ENCODE data around the gene CDH13.
A peak's percentile ranks its signal among the peaks of the same experiment; 100 is the strongest.

Gene CDH13

DNA sequence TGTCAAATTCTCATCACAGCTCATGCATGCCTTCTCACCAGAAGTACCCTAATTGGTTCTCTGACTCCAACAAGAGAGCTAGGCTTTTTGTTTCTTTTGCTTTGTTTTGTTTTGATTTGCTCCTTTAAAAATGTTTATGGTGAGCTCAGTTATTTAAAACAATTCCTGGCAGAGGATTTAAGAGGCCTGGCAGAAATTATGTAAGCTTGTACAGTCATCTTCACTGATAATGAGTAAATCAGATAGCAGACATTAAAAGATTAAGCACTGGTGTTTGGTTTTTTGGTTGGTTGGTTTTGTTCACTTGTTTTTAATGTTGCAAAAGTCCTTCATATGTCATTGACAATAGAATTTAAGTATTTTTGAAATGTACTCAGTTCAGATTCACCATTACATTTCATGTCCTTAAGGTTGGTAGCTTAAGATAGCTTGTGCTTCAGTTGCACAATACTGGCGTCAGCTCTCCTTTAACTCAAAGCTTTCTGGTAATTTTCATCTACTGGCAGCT is 378.9 kb downstream of the CDH13 start:
- DNase-seq: no peak

DNA sequence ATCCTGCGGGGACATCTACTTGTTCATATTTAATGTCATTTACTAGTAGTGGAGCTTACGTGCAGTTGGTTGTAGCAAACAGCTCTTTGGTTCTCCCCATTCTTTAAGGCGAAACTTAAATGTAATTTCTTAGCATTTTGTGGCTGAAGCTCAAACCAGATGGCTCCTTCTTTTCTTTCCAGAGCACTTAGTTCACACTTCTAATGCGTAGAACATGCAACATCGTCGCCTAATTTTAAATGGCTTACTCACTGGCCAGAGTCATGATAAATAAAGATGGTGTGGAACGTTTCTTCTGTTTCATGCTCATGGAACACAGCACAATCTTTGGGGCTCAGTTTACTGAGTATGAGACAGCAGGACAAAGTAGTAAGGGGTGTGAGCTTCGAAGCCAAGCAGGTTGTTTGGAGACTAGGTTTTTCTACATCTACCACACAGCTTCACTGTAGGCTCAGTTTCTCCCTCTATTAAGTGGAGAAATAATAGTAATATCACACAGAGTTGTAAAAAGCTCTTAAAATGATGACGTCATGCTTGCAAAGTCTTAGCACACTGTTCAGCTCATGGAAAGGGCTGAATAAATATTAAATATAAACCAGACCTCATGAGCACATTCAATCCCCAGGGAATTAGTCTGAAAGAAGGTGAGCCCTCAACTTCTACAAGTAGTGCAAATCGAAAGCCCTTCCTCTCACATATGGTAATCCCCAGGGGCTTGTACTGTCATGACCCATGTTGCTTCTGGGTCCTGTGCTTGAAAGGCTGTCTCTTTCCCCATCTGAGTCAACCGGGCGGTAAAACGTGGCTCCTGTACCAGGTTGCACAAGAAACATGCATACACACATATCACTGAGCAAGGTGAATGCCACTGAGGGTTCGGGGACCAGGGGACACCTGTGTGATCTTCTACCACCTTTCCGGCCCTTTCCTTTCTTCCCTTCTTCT is 384.3 kb downstream of the CDH13 start:
- DNase-seq: peak; percentile 28

DNA sequence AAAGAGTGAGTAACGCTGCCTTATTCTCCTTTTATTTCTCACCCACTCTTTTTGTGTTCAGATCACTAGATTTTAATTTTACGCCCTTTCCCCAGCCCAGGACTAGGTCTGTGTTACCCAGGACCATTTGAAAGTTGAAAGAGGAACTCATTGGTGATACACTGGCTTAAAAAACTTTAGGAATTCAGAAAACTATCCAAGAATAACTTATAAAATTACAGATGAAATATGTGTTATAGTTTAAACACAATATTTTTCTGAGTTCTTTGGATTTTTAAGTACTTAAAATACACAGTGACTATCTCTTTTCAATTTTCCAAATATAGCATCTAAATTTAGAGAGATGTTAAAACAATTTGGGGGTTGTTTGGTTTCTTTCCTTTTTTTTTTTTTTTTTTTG is 385.2 kb downstream of the CDH13 start:
- DNase-seq: peak; percentile 67

DNA sequence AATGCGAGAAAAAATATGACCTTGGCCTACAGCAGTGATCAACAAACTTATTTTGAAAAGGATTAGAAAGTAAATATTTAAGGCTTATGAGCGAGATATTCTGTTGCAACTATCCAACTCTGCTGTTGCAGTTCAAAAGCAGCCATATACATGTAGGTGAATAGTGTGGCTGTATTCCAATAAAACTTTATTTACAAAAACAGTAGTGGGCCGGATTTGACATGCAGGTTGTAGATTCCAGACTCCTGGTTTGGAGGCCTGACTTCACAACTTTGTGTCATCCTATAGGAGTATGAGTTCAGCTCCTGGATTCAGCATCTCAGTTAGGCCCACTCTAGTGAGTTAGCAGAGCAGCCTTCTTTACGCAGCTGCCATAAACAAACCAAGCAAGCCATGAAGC is 386.3 kb downstream of the CDH13 start:
- DNase-seq: no peak

DNA sequence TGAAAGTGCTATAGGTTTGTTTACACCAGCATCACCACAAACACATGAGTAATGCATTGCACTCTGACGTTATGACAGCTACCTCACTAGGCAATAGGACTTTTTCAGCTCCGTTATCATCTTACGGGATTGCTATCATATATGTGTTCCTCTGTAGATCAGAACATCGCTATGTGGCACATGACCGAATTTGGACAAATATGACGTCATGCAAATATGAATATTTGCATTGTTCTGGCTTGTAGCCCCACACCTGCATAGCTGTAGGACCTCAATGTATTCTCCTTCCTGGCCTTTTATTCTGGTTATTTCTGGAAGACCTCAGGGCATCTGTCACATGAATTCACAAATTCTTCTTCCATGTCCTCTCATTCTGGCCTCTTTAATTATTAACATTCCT is 393.2 kb downstream of the CDH13 start:
- DNase-seq: no peak

DNA sequence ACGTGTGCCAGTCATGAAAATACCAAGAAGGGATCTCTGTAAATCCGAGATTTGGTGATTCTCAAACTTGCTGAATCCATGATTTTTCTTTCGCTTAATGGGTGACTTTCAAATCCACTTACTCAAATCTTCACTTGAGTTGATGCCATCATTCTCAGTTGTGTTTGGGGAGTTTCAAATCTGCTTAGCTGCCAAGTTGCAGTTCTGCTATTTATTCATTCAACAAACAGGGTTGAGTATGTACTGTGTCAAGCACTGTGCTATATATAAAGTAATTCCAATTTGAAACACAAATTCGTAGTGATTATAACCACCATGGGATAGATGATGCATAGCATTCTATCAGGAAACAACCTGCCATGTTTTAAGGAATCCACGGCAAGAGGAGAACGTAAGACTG is 394.3 kb downstream of the CDH13 start:
- DNase-seq: no peak

DNA sequence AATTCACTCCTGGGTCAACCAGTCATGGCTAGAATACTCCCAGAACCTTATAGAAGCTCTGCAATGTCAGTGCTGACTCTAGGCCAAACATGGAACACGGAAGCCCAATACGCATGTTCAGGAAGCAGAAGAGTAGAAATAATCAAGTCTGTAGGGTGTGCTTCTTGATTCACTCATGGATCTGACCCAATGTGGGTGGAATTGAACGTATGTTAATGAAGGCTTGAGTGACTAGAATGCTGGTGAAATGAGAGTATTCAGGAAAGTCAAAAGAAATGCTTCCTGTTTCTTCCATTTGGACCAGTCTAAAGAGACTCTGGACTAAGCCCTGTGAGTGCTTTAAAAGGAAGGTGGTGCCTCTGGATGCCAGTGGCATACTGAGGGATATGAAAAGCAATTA is 395.0 kb downstream of the CDH13 start:
- no peak for DNase-seq

DNA sequence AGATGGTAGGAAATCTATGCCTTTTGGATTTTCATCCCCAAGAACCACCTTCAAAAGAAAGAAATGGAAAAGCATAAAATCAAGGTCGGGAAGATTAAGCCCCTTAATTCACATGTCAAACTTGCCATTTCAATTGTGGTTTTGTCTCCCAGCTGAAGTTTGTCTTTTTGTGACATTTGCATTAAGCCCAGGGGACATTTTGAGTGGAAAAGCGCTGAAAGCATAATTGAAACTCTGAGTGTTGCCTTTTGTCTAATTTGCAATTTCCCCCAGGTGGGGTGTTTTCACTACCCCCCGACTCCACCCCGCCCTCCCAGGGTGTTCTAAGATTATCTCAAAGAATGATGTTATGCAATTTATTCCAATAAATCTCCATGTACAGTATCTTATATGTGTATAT is 396.2 kb downstream of the CDH13 start:
- DNase-seq: no peak

DNA sequence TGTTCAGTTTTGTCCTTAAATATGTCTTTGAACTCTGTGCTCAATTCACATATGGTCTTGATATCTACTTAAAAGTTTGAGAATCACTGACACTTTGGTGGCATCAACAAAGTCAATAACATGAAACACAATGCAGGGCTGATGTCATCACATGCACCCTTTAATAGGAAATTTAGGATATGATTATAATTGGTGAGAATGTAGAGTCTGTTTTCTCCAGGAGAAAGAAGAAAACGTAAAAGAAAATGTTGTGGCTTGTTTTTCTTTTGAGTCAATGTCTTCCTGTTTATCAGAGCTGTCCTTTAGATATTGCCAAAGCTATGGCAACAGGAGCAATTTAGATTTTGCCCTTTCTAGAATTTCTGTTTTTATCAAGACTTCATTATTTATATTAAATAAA is 396.9 kb downstream of the CDH13 start:
- no peak for DNase-seq

DNA sequence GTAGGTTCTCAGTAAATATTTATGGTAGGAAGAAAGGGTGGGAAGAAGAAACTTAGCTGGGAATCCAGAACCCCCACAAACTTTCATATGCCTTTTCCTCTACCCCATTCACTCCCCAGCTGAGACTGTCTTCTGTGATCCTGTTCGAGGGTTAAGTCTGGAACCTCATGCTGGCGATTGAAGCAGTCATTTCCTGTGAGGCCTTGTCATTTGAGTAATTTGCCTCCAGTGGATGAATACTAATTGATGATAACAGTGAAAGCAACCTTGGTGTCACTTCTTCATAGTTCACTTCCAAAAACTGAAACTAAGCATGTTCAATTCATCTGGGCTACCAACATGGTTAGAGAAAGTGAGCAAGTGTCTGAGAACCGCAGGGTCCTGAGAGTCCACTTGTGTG is 401.2 kb downstream of the CDH13 start:
- DNase-seq: no peak

DNA sequence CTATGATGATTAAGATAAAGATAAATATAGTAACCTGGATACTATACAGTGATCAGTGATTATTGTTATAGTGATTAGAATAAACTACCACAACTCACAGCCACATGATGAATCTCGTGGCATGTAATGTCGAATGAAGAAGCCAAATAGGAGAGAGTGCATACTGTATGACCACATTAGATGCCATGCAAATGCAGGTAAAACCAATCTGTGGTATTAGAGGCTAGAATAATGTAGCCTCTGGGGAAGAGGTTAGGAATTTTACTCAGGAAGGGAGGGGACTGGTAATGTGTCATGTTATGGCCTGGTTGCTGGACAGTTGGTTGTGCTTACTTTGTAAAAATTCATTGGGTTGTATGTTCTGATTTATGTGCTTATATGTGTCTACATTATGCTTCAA is 402.7 kb downstream of the CDH13 start:
- DNase-seq: no peak

DNA sequence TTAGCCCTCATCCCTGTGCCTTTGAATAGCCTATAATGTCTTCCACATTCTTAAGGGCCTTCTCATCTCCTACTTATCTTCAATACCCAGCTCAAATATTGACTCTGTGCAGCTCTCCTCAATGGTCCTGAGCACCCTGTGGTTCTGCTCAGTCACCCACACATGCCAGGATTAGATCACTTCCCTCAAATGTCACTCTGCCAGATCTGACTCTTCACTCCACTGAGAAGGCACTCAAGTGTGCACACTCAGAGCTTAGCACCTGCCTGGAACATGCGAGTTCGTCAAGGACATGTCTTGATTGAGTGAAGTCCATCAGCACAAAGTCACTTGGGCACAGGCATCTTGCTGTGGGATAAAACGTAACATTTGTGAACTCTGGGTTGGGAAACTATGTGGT is 404.8 kb downstream of the CDH13 start:
- DNase-seq: no peak

DNA sequence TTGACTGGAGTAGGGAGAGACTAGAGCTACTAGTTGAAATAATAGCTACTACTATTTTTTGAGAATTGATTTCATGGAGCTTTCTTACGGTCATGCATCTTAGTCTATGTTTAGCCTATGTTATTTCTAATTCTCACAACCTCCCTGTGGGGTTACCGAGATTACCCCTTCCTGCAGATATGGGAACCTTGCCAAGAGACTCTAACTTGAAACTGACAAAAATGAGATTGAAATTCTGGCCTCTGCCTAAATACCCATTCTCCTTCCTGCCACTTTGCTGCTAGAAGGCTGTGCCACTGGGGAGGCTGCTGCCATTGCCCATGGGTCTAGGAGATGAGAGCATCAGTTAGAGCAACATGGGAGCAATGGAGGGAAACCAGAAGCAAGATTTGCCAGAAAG is 410.3 kb downstream of the CDH13 start:
- DNase-seq: no peak

DNA sequence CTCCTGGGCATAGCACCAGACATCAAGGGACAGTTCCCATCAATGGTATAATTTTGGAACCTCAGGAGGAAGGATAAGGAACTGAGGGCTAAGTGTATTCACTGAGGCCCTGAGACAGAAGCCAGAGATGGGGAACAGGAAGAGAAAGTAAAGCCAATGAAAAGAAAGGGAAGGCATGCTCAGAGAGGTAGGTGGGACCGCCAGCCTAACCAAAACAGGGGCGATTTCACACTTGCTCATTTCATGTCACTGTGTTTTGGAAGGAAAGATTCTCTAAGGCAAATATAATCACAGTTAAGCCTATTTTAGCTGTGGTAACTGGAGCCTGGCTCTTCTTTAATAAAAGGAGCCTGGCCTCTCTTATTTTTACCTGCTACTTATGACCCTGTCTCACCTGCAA is 411.1 kb downstream of the CDH13 start:
- DNase-seq: no peak

DNA sequence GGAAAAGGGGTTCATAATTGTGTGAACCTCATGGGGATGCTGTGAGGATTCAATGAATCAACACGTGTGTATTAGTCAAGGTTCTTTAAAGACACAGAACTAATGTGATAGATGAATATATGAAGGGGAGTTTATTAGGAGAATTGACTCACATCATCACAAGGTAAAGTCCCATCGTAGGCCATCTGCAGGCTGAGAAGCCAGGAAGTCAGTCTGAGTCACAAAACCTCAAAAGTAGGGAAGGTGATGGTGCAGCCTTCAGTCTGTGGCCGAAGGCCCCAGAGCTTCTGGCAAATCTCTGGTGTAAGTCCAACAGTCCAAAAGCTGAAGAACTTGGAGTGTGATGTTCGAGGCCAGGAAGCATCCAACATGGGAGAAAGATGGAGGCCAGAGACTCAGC is 413.4 kb downstream of the CDH13 start:
- DNase-seq: no peak

DNA sequence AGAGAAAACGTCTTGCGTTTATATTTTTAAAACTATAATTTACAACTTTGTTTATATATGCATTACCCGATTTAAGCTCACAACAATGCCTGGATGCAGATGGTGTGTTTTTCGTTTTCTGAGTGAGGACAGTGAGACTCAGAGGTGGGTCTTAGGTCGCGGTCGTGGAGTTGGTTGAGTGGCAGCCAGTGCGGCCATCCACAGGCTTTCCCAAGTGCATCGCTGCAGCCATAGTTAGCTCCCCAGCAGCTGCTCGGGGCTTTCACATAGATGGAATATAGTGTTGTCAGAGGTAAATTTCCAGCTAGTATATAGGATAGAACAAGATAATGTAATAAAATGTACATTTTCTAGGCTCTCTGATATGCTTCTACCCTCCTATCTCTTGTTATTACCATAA is 417.8 kb downstream of the CDH13 start:
- DNase-seq: no peak

DNA sequence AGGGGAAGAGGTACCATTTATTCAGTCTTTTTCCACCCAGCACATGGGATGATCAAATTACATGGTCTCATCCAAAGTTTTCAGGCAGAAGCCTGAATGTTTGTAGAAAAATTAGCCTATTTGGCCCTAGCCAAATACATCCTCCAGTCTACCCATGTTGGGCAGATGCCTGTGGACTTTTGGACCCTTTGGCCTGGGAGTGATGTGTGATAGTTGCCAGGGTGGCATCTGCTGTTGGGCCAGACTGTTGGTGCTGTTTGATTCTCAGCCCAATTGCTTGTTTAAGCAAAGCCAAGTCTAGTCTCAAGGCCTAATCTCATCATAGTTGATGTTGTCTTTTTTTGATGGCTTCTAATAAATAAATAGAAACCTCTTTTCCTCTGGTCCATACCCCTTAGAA is 419.0 kb downstream of the CDH13 start:
- no peak for DNase-seq

DNA sequence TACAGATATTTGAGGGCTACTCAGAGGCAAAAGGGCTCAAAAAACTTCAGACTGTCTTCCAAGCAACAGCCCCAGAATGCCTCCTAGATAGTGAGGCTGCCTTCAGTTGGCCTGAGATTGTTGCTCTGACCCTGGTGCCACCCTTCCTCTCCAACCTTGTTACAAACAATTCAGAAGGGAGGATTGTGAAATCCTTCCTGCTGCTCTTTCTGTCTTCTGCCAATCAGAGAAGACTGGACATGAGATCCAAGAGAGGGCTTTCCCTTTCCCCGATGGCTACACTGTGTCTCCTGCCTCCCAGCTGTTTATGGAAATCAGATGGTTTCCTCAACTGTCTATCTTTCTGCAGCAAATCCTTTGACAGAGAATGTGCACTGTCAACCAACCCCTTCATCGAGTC is 419.9 kb downstream of the CDH13 start:
- no peak for DNase-seq

DNA sequence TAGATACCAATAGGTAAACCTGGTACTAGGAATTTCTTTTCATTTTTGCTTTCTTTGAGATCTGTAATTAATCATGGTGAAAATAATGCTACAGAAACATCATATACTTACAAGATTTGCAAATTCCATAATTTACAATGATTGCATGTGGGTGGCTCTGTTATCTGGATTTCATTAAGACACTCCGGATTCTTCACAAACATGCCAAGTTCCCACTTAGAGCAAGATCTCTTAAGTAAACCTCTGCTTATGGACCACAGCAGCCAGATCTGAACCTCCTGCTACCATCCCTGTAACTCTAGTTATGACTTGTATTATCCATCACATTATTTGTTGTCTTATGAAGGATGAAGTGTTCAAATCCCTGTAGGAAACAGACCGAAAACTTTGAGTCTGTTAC is 424.7 kb downstream of the CDH13 start:
- DNase-seq: peak; percentile 48

DNA sequence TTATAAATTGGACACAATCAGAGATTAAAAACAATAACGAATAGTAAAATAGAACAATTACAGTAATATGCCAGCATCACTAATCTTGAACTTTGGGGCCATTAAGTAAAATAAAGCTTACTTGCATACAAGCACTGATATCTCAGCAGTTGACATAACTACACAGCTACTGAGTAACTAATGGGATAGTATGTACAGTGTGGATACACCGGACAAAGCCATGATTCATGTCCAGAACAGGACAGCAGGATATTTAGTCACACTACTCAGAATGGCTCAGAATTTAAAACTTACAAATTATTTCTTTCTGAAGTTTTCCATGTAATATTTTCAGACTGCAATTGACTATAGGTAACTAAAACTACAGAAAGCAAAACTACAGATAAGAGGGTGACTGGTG is 427.5 kb downstream of the CDH13 start:
- no peak for DNase-seq

DNA sequence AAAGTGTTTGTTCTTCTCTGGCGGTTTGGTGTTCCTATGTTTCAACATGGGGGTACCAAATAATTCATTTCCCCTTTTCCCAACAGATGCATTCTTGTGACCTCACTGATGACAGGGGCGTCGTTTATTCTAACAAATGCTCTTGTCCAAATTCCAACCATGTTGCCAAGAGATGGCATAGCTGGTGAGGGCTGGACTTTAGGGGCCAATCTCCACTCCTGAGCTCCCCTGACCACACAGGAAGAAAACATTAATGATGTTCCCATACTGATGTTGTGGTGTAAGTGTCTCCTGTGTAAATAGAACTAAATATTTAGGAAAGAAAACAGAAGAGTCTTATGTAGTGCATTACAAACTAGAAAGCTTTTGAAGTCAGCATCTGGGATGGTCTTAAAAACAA is 431.6 kb downstream of the CDH13 start:
- DNase-seq: no peak

DNA sequence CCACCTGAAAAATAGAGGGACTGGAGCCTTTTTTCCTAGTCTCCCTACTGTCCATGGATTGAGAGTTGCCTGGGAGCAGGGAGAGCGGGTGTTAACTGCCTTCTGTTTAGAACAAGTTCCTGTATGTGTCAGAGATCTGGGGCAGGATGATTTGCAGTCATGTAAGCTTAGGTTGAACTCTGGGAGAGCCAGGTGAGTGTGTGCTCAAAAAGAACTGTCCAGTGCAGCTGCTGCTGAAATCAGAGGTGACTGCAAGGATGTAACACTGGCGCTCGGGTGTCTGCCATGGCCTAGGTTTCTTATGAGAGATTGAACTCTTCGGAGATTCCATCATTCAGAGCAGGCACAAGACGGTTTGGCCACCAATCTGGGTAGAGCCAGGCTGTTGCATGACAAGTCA is 432.5 kb downstream of the CDH13 start:
- no peak for DNase-seq

DNA sequence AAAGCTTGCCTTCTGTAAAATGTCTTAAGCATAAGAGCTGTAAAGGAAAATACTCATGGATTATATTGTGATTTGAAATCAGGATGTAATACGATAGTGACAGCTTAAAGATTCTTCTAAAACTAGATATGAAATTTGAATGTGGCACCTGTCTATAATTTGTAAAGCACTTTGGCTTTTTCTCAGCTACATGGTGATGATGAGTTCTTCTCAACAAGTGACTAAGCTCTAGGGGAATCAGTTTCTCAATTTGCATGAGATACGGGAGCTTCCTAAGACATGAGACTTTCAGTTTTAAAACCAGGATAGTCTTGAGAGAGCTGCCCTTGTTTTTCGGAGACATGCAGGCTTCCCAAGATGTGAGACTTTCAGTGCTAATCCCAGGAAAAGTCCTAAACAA is 439.2 kb downstream of the CDH13 start:
- DNase-seq: no peak

DNA sequence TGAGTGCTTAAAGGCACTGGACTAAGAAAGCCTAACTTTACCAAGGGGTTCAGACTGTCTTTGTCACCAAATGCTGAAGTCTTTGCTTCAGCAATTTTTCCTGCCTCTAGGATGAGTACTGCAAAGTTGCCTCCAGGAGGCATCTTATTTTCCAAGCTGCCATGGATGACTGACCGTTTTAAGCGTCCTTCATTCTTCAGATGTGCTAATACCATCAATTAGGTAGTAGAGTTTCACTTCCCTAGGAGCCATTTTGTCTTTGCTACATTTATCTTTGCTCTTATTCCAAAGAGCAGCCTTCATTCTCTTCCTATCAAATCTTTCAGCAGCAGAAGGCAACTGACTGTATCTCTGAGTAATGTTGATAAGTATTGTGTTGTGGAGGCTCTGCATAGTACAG is 440.1 kb downstream of the CDH13 start:
- no peak for DNase-seq

DNA sequence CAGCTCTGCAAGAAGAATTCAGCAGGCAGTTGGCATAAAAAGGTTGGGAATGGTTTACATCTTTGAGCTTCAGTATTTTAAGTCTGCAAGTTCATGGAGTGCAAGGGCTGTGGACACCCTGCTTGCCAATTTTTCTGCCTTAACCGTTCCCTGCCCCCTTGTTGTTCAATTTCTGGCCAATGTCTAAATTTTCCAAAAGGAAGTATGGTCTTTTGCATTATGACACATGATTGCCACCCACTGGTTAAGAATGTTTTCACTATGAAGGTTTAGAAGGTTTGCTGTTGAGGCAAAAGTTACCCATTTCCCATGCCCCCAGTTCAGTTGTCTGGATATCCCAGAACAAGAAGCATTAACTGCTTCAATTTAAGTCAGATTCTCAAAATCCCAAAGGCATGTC is 441.9 kb downstream of the CDH13 start:
- DNase-seq: peak; percentile 69
